Measurements from ENCODE around the gene SEMA5B.

Gene SEMA5B

GRCh38 chr3:122994954-122995353 lies 32.6 kb downstream of the SEMA5B start:
- no peaks in the 10 kb centered on the region for H3K9me3 ChIP-seq (ENCODE audit: low read length)
- no peaks in the 10 kb centered on the region for H3K9me2 ChIP-seq (ENCODE audit: low read depth, low read length)
- H3F3A ChIP-seq (ENCODE audit: insufficient read depth, low read length), result no peaks in the 10 kb centered on the region
- H3K9ac ChIP-seq (ENCODE audit: low read length), result no peak overlapping the region
- no peaks in the 10 kb centered on the region for H3K36me3 ChIP-seq (ENCODE audit: insufficient read depth, low read length)
- no peak for TF ChIP-seq CTCF (IDR thresholded peaks at IDR 0.05; ENCODE audit: low read length)
- no peak for TF ChIP-seq EZH2 (IDR thresholded peaks at IDR 0.05; ENCODE audit: borderline replicate concordance, low read length)
- H3K4me3 ChIP-seq (ENCODE audit: low read depth, low read length, poor library complexity, severe bottlenecking), result no peak overlapping the region
- H3K4me1 ChIP-seq (ENCODE audit: insufficient read depth, low read length, severe bottlenecking), result no peaks in the 10 kb centered on the region
- no peak overlapping the region for H2AFZ ChIP-seq (ENCODE audit: low read length)
- no peaks in the 10 kb centered on the region for H4K20me1 ChIP-seq (ENCODE audit: insufficient read depth, low read length)
- H3K4me2 ChIP-seq (ENCODE audit: low read length), result no peak overlapping the region
- no peaks in the 10 kb centered on the region for H3K79me2 ChIP-seq (ENCODE audit: insufficient read depth, low read length)
- no peak overlapping the region for H3K27ac ChIP-seq (ENCODE audit: low read depth, low read length, poor library complexity, severe bottlenecking)
- peaks cover 15% of the 10 kb centered on the region for H3K27me3 ChIP-seq (ENCODE audit: insufficient read depth, low read length)

- no peaks in the 10 kb centered on the region for H3K9me3 ChIP-seq (ENCODE audit: low read length)
- H3K4me3 ChIP-seq (ENCODE audit: low read depth, low read length, poor library complexity, severe bottlenecking), result no peak overlapping the region
- no peaks in the 10 kb centered on the region for H3K36me3 ChIP-seq (ENCODE audit: insufficient read depth, low read length)
- H3K27me3 ChIP-seq (ENCODE audit: insufficient read depth, low read length), result peaks cover 15% of the 10 kb centered on the region
- H3K9ac ChIP-seq (ENCODE audit: low read length), result no peak overlapping the region
- no peaks in the 10 kb centered on the region for H3K9me2 ChIP-seq (ENCODE audit: low read depth, low read length)
- H3K4me1 ChIP-seq (ENCODE audit: insufficient read depth, low read length, severe bottlenecking), result no peaks in the 10 kb centered on the region
- H4K20me1 ChIP-seq (ENCODE audit: insufficient read depth, low read length), result no peaks in the 10 kb centered on the region
- H3F3A ChIP-seq (ENCODE audit: insufficient read depth, low read length), result no peaks in the 10 kb centered on the region
- H3K79me2 ChIP-seq (ENCODE audit: insufficient read depth, low read length), result no peaks in the 10 kb centered on the region
- H2AFZ ChIP-seq (ENCODE audit: low read length), result no peak overlapping the region
- H3K4me2 ChIP-seq (ENCODE audit: low read length), result no peak overlapping the region
- TF ChIP-seq CTCF (IDR thresholded peaks at IDR 0.05; ENCODE audit: low read length), result no peak
- no peak for TF ChIP-seq EZH2 (IDR thresholded peaks at IDR 0.05; ENCODE audit: borderline replicate concordance, low read length)
- H3K27ac ChIP-seq (ENCODE audit: low read depth, low read length, poor library complexity, severe bottlenecking), result no peak overlapping the region
Observed at GRCh38 chr3:122993124-122993978, 34.2 kb downstream of the SEMA5B start.

- H3K9me3 ChIP-seq (ENCODE audit: low read length), result no peaks in the 10 kb centered on the region
- TF ChIP-seq EZH2 (IDR thresholded peaks at IDR 0.05; ENCODE audit: borderline replicate concordance, low read length) (no peak), CTCF (IDR thresholded peaks at IDR 0.05; ENCODE audit: low read length) (no peak)
- no peak overlapping the region for H3K4me3 ChIP-seq (ENCODE audit: low read depth, low read length, poor library complexity, severe bottlenecking)
- H3K4me2 ChIP-seq (ENCODE audit: low read length), result no peak overlapping the region
- H3K27ac ChIP-seq (ENCODE audit: low read depth, low read length, poor library complexity, severe bottlenecking), result no peak overlapping the region
- peaks cover 15% of the 10 kb centered on the region for H3K27me3 ChIP-seq (ENCODE audit: insufficient read depth, low read length)
- no peaks in the 10 kb centered on the region for H3K79me2 ChIP-seq (ENCODE audit: insufficient read depth, low read length)
- no peaks in the 10 kb centered on the region for H4K20me1 ChIP-seq (ENCODE audit: insufficient read depth, low read length)
- H3K4me1 ChIP-seq (ENCODE audit: insufficient read depth, low read length, severe bottlenecking), result no peaks in the 10 kb centered on the region
- no peaks in the 10 kb centered on the region for H3F3A ChIP-seq (ENCODE audit: insufficient read depth, low read length)
- H3K9ac ChIP-seq (ENCODE audit: low read length), result no peak overlapping the region
- H2AFZ ChIP-seq (ENCODE audit: low read length), result no peak overlapping the region
- H3K9me2 ChIP-seq (ENCODE audit: low read depth, low read length), result no peaks in the 10 kb centered on the region
- H3K36me3 ChIP-seq (ENCODE audit: insufficient read depth, low read length), result no peaks in the 10 kb centered on the region
Observed at GRCh38 chr3:122992676-122993075, 34.9 kb downstream of the SEMA5B start.
